GM21390 (cell line): ENCODE measurements around the gene PDZD8.

Experiments
- ATAC-seq: cut with Tn5 transposase; IDR thresholded peaks from one replicate; pipeline ENCODE4 v1.9.1; 2021; ENCODE audit not compliant: unreplicated experiment

Gene PDZD8

DNA sequence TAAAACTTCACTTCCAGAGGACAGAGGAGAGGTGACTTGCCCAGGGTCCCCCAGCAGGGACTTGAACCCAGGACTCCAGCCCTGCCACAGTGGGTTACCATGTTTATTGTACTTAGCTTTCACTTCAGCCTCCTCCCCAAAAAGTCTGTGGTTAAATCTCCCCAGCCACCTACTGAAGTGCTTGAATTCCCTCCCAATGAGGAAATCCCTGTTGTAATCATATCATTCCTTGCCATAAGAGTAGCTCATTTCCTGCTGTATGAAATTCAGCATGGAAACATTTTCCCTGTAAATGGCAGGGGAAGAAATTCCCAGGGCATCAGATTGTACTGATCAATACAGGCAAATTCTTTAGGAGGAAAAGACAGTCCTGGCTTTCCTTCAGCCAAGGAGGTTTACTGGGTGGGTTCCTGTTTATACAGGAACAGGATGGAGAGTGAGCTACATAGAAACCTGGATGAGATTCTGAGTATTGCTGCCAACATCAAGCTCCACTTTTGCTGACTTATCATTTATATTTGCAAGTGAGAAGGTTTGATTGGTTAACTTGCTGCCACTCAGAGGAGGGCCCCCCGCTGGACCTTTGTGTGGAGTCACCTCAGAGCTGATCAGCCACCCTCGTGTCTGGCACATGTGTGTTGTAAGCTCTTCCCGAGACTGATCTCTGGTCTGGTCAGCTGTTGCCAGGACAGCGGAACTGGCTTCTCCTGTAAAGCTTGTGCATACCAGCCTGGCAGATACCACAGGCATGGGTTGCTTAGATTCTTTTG is 16.4 kb upstream of the PDZD8 start:
- no peak for ATAC-seq

DNA sequence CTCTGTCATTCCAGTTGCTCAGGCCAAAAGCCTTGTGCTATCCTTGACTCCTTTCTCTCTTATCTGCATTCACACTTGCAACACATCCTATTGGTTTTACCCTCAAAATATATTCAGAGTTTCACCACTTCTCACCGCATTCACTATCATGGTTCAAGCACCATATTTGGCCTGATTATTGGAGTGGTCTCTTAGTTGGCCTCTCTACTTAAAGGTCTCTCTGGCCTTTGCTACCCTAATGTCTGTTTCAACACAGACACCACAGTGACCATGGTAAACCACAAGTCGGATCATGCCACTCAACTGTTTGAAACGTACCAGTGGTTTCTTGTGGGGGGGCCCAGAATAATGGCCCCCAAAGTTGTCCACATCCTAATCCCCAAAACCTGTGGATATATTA is 15.2 kb upstream of the PDZD8 start:
- ATAC-seq = no peak

DNA sequence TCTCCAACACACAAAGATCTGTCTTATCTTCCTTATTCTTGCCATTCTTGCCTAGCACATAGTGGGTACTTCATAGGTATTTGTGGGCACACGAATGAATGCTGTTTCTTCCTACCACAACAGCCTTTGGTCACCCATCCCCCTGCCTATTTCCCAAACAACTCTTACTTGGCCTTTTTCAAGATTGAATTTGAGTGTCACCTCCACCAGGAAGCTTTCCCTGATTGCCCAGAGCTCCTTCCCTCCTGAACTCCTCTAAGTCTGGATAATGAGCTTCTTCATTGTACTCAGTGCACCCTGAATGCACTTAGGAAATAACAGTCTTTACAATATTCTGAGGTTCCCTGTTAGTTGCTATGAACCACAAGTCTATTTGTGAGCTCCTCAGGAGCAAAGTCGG is 11.6 kb upstream of the PDZD8 start:
- no peak for ATAC-seq

DNA sequence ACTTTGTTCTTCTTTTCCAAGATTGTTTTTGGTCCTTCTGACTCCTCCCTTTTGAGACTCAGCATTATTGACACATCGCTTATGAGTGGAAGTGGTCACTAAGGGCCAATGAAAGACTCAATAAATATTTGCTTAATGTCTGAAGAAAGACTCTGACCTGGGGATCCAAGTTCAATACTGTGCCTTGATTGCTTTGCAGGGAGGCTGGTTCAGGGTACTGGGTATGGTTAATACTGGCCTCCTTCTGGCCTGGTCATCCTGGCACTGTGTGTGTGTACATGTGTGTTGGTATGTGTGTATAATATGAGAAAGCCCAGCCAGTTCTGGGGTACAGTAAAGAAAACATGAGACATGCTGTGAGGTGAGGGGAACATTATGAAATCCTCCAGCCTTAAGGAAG is 7.6 kb upstream of the PDZD8 start:
- no peak for ATAC-seq

DNA sequence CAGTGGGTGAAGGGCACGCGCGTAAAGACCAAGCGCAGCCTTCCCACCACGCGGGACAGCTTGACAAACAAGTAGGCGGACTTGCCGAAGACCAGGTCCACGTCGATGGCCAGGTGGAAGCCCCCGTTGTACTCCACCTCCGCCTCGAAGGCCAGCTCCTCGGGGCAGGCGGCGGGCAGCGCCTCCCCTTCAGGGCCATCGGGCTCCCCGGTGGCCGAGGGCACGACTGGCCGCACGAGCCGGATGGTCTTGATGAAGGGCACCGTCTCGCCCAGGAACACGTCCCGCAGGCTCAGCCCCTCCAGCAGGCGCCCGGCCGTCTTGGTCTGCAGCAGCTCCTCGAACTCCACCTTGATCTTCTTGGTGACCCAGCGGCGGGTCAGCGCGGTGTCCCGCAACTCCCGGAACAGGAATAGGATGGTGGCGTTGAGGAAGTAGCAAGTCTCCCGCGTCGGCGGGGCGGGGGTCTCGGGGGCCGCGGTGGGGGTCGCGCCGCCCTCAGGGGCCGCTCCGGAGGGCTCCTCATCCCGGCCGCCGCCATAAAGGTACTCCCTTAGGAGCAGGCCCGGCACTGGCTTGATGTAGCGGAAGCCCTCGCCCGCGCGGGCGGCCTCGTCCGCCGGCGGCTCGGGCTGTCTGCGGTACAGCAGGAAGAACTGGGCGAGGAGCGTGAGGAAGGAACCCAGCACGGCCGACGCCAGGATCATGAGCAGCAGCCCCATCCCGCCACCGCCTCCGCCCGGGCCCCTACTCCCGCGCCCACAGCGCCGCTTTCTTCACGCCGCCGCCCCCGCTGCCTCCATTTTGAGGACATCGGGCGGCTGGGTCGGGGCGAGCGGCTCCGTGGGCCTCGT is 507 bp downstream of the PDZD8 start:
- peak; percentile 37 for ATAC-seq

DNA sequence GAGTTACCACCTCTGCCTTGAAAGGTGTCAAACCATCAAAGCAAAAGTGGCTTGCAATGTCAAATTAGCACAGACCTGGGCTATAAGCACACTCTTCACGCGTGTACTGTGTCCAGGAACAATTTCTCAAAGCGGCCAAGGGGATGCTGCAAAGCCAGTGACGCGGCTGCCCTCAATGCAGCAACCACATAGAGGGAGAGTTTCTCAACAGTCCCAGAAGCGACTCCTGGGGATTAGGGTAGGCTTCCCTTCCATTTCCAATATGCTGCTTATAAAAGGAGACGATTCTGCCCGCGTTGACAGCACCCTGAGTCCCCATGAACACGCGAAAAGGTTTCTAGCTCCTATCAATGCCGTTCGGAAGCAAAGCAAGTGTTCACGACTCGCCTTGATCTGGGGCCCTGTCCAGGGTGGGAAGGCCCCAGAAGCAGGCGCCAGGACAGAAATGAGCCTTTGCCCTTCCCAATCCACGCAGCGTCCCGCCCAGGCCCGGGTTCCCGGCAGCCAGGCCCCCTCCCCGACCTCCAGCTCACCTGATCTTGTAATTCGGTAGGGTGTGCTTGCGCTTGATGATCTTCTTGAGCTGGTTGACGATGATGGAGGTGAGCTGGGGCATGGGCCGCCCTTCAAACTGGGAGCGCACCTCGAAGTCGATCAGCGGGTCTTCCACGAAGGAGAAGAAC is 1.3 kb downstream of the PDZD8 start:
- ATAC-seq = peak; percentile 25

DNA sequence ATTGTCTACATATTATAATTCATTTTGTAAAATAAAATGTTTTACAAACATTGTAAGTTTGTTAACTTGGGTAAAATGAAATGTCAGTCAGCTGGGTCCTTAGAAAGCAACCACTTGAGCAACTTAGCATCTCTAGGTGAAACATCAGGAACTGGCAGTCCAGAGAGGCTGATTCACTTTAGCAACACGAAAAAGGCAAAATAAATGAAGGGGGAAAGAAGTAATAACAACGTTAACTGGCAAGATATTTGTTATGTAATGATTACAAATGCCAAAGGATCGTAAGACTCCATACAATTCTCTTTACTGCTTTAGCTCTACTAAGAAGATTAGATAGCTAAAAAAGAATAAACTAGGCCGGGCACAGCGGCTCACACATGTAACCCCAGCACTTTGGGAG is 5.0 kb downstream of the PDZD8 start:
- no peak for ATAC-seq

DNA sequence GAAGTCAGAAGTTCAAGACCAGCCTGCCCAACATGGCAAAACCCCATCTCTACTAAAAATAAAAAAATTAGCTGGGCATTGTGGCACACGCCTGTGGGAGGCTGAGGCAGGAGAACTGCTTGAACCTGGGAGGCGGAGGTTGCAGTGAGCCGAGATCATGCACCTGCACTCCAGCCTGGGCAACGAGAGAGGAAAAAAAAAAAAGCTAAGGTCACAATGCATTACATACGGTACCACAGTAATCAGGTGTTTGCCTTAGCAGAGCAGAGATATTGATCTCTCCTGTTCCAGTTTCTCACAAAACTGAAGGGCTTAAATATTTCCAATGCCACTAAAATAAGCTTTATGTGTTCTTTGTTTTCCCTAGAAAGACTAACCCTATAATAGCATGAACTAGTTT is 7.5 kb downstream of the PDZD8 start:
- ATAC-seq = no peak

DNA sequence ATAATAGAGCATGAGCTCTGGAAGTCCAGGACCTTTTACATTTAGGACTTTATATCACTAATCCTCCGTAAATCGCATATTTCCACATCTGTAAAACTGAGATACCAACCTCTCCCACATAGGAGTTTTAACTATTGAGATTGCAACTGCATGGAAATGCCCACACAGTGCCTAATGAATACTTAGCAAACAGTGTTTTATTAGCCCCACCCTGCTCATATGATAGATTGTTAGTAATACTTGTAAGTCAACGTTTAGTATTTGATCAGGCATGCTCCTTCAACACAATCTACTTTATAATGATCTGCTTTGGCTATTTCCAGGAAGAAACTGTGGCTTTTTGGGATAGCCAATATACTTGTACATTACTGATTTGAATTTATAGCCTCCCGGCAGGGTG is 8.5 kb downstream of the PDZD8 start:
- no peak for ATAC-seq

DNA sequence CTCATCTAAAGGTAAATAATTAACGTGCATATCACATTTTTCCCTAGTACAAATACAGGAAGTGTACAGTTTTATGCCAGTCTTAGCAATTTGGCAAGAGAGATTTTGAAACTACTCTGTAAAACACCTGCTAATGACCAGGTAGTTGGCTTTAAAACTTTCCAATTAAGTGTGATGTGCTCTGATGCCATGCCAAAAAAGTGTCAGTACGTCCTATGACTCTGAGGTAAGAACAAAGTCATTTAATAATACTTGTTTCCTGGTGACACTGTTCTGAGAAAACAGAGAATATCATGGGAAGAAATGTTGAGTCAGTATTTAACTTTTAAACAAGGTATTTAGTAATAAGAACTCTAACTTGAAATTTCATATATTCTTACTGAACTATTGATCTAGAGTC is 9.6 kb downstream of the PDZD8 start:
- ATAC-seq = peak; percentile 37

DNA sequence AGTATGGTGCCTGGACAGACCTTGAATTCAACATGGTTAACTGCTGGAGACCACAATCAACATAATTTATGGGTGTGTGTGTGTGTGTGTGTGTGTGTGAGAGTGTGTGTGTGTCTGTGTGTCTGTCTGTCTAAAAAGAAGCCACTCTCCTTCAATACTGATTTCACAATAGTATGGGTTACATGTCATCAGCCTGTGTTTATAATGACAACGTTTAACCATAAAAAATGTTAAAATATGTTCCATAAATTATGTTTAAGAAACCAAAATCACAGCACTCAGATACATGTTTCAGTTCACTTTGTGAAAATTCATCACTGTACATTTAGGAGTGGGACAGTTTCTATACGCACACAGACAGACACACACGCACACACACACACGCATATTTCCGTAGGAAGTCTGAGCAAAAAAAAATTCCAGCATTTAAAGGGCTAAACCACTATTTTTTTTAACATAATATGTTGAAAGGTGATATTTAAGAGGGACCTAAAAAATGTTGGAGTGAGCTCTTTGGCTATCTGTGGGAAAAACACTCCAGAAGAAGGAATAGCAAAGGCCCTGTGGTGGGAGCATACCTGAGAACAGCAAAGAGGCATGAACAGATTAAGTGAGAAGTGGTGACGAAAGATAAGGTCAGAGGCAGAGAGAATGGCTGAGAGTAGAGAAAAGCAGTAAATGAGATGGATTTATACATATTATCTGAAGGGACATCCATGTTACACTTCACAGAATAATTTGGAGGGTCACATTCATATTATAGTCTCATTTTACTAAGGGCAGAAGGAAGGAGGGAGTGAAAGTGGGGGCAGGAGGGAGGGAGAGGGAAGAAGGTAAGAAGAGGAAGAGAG is 10.9 kb downstream of the PDZD8 start:
- ATAC-seq = no peak

DNA sequence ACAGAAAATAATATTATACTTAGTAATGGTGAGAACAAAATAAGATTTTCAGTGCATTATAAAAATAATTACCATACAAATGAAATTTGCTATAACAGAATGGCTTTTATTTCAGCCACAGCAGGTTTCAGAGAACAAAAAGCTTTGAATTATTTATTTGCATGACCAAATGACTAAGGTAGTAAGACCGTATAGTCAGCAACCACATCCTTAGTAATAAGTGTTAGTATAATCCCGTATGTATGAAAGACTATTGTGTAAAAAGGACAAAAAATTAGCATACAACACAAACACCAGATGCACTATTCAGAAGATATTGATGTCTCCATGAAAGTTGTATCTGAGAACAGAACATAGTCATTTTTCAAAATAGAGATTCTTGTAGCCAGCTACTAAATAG is 12.2 kb downstream of the PDZD8 start:
- no peak for ATAC-seq

DNA sequence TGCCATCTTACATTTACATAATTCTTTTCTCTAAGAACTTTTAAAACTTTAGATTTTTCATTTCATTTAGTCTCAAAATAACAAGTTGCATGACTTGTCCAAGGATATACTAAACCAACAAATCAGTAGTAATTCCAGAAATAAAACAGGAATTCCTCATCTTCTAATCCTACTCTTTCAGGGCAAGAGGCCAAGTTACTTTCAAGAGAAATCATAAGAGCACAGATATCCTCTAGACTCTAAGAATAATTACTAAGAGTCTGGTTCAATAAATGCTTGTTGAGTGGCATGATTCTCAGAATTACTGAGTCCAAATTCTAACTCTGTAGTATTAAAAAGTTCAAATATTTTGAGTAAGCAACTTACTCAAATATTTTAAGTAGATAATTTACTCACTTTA is 12.9 kb downstream of the PDZD8 start:
- no peak for ATAC-seq

DNA sequence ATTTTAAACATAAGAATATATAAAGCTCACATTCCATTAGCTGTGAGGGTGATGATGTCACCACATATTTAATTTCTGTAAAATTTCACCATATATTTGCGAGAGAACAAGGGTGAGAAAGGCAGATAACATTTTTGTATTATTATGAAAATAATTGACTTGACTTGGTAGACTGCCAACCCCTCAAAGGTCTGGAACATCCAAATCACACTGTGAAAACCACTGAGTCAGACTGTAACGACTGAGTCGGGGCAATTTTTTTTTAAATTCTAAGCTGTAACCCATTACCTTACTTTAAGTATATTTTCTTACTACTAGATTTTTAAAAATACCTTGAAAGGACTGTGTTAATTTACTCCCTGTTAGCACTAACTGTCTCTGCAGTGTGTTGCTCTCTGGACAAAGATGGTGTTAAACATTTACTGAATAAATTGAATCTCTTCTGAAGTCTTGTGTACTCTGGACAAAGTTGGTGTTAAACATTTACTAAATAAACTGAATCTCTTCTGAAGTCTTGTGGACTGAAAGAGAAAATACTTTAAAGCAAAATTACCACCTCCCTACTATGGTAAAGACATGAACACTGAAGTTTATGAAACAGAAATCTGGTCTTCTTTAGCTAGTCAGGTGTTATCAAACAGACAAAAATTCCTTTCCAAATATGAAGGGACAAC is 14.1 kb downstream of the PDZD8 start:
- ATAC-seq = no peak

DNA sequence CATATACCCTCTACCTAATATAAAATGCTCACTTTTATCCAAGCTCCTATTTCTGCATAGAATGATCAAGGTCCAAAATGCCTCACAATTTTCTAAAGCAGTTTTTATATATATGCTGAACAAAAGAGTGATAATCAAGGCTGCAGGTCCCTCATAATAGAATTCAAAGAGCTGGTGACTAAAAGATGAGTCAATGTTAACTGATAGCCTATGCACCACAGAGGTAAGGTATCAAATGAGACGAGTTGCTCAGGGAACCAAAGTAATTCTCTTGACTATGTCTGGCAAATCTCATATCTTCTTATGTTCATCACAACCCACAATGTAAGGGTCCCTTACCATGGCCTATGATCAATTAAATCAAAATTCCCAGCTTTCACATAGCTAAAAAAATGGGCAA is 15.2 kb downstream of the PDZD8 start:
- no peak for ATAC-seq

DNA sequence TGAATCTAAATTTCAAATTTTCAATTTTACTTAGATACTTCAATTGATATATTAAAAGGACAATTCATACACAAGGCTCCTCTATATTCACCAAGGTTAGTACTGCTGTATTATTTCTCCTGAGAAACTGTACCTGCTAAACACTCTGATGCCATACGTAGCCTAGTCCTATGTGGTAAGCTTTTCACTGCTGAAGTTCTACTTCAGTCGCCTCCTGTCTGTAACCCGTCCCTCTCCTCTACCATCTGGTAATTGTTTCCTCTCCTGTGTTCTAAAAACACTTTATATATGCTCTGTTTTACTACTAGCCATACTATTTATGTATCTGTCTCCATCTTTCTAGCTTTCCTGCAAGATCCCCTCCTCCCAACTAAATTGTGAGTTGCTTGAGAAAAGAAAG is 20.2 kb downstream of the PDZD8 start:
- no peak for ATAC-seq

DNA sequence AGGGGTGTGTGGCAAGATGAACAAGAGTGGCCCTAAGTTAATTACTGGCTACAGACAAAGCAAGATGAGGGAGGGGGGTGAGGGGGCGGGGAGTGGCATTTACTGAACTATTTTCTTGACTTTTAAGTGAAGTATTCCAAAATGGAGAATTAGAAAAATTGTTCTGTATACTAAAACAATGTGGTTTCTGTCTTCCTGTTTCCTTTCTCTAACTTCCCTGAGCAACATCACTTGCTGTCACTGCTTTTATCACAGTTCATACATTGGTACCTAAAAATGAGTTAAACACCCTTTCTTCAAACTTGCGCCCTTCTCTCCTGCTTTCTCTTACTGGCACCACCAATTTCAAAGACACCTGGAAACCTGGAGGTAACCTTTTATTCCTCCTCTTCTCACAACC is 21.6 kb downstream of the PDZD8 start:
- no peak for ATAC-seq

DNA sequence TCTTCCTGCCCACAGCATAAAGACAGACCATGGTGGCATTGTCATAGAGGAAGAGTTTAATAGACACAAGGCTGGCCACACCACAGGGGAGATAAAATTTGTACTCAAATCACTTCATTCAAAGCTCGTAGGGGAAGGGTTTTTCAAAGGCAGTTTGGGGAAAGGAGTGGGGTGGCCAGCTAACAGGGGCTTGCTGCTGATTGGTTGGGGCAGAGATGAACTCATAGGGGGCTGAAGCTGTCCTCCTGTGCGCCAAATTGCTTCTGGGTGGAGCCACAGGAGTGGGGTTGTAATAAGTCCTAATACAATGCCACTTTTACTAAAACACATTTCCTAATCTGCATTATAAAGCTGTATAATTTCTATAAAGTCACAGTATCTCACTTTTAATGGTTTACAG is 22.5 kb downstream of the PDZD8 start:
- no peak for ATAC-seq

DNA sequence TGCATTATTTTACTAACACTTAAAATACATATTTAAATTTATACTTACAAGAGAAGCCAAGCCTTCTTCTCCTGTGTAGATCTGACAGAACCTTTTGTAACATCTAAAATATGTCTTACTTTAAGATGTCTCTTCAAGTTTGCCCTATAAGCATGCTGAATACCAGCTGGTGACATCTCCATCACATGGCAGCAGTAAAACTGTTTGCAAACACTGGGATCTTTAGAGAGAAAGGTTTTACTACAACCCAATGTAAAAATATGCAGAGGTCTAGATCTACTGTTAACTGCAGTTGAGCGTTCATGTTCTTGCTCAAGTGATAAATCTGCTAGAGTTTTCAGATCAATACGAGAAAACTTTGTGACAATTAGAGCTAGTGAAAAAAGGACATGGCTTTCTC is 23.2 kb downstream of the PDZD8 start:
- no peak for ATAC-seq

DNA sequence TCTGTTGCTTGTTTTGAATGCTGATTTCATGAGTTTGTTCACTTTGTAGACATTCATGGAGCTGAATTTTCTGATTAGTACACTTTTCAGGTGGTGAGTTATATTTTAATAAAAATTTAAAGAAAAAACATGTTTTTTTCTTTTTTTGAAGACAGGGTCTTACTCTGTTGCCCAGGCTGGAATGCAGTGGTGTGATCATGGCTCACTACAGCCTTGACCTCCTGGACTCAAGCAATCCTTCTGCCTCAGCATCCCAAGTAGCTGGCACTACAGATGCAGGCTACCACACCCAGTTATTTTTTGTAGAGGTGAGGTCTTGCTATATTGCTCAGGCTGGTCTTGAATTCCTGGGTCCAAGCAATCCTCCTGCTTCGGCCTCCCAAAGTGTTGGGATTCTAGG is 23.7 kb downstream of the PDZD8 start:
- ATAC-seq = no peak
